Effector memory CD4-positive, alpha-beta T cell (primary cell): ENCODE results near the gene PXMP4.

Experiments used
- DNase-seq, 3 donors: peaks; one replicate each; pipeline ENCODE4 v3.0.0-alpha.2; 2020
- H3K27ac ChIP-seq: 2 replicates; pipeline ENCODE4 v1.7.0; 2013; ENCODE audit warnings: mild to moderate bottlenecking, low read length, moderate library complexity; ENCODE audit not compliant: insufficient read depth, poor library complexity, severe bottlenecking
- H3K27me3 ChIP-seq: replicated peaks from 2 replicates; pipeline ENCODE4 v1.7.0; 2013; ENCODE audit warnings: mild to moderate bottlenecking, low read length; ENCODE audit not compliant: insufficient read depth, control insufficient read depth, poor library complexity, severe bottlenecking
- H3K36me3 ChIP-seq: 2 replicates; pipeline ENCODE4 v1.7.0; 2013; ENCODE audit warnings: mild to moderate bottlenecking, low read length, moderate library complexity; ENCODE audit not compliant: control insufficient read depth, insufficient read depth
- H3K4me1 ChIP-seq: 2 replicates; pipeline ENCODE4 v1.7.0; 2013; ENCODE audit warnings: low read length, mild to moderate bottlenecking; ENCODE audit not compliant: control insufficient read depth, insufficient read depth, poor library complexity, severe bottlenecking
- H3K4me3 ChIP-seq: 2 replicates; pipeline ENCODE4 v1.7.0; 2013; ENCODE audit warnings: low read length, low read depth, mild to moderate bottlenecking; ENCODE audit not compliant: insufficient read depth, poor library complexity, severe bottlenecking
- H3K9me3 ChIP-seq: 2 replicates; pipeline ENCODE4 v1.7.0; 2013; ENCODE audit warnings: mild to moderate bottlenecking, low read length, moderate library complexity; ENCODE audit not compliant: control insufficient read depth

PXMP4 gene

GRCh38 chr20:33663161-33664084 is 56.7 kb downstream of the PXMP4 start:
- peak; percentile 65 to 77 (median 71) for DNase-seq
- H3K4me3 ChIP-seq, result peak overlapping the region; percentile 74
- peak overlapping the region; percentile 82 for H3K27ac ChIP-seq
- peaks cover 39% of the 10 kb centered on the region for H3K4me1 ChIP-seq
- H3K27me3 ChIP-seq, result no peaks in the 10 kb centered on the region
- no peaks in the 10 kb centered on the region for H3K9me3 ChIP-seq
- no peaks in the 10 kb centered on the region for H3K36me3 ChIP-seq

GRCh38 chr20:33662172-33662571 is 57.9 kb downstream of the PXMP4 start, which contains the start of gene C20orf144:
C20orf144 (plus strand) TSS chr20:33662327; CDS start chr20:33662346, 19 bp downstream.
- Histone ChIP-seq H3K36me3 (no peaks in the 10 kb centered on the region), H3K9me3 (no peaks in the 10 kb centered on the region), H3K27ac (peak within 1 kb of the TSS; percentile 82), H3K4me3 (peak within 1 kb of the TSS; percentile 74), H3K27me3 (no peaks in the 10 kb centered on the region), H3K4me1 (peaks cover 29% of the 10 kb centered on the region)
- no peak for DNase-seq

- H3K27ac ChIP-seq, result no peak overlapping the region
- no peaks in the 10 kb centered on the region for H3K9me3 ChIP-seq
- H3K27me3 ChIP-seq, result no peaks in the 10 kb centered on the region
- no peak overlapping the region for H3K4me3 ChIP-seq
- H3K36me3 ChIP-seq, result no peaks in the 10 kb centered on the region
- no peak for DNase-seq
- H3K4me1 ChIP-seq, result peaks cover 21% of the 10 kb centered on the region
Observed at GRCh38 chr20:33660685-33661058, 59.4 kb downstream of the PXMP4 start.

GRCh38 chr20:33660035-33660684 is 60.0 kb downstream of the PXMP4 start:
- Histone ChIP-seq H3K36me3 (no peaks in the 10 kb centered on the region), H3K9me3 (no peaks in the 10 kb centered on the region), H3K27ac (no peak overlapping the region), H3K4me1 (peaks cover 21% of the 10 kb centered on the region), H3K27me3 (no peaks in the 10 kb centered on the region), H3K4me3 (no peak overlapping the region)
- DNase-seq, result no peak

DNA sequence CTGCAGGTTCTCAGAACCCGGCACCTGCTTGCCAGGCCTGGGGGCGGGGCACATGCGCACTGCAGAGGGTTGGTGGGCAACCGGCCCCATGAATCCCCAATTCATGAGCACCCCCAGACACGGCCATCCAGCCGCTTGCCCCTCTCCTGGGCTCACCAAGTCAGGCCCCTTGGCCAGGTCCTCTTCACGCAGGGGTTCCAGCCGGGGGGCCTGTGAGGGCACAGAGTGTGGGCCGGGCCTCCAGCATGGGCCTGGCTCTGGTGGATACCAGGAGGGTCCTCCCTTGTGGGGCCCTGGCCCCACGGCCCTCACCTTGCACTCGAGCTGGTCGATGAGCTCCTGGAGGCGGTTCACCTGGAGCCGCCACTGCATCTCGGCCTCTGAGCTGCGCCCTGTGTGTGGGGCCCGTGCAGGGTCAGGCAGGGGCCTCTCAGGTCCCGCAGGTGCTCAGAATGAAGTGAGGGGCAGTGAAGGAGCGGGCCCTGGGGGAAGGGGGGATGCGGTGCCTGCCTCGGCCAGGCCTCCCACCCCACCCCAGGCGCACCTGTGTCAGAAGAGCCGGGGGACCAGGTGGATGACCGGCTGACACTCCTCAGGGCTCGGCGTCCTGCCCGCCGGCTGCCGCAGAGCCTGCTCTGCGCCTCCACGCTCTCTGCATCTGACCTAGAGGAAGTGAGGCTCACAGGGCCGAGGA is 60.6 kb downstream of the PXMP4 start:
- Histone ChIP-seq H3K9me3 (no peaks in the 10 kb centered on the region), H3K27ac (no peak overlapping the region), H3K4me3 (no peak overlapping the region), H3K4me1 (peaks cover 17% of the 10 kb centered on the region), H3K27me3 (no peaks in the 10 kb centered on the region), H3K36me3 (no peaks in the 10 kb centered on the region)
- DNase-seq, result no peak

DNA sequence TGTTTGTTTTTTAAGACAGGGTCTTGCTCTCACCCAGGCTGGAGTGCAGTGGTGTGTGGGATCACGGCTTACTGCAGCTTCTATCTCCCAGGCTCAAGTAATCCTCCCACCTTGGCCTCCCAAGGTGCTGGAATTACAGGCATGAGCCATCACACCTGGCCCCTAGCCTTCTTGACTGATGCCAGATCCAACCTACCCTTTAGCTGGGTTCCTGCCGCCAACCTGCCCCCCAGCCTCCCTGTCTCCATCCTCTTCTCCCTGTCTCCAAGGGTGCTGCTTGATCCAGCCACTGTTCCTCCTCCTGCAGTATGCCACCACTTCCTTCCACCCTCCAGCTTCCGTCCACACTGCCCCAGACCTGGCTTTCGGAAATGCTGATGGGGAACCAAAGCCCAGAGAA is 61.2 kb downstream of the PXMP4 start:
- Histone ChIP-seq H3K4me1 (peaks cover 12% of the 10 kb centered on the region), H3K27me3 (no peaks in the 10 kb centered on the region), H3K4me3 (no peak overlapping the region), H3K36me3 (no peaks in the 10 kb centered on the region), H3K27ac (no peak overlapping the region), H3K9me3 (no peaks in the 10 kb centered on the region)
- DNase-seq, result no peak

DNA sequence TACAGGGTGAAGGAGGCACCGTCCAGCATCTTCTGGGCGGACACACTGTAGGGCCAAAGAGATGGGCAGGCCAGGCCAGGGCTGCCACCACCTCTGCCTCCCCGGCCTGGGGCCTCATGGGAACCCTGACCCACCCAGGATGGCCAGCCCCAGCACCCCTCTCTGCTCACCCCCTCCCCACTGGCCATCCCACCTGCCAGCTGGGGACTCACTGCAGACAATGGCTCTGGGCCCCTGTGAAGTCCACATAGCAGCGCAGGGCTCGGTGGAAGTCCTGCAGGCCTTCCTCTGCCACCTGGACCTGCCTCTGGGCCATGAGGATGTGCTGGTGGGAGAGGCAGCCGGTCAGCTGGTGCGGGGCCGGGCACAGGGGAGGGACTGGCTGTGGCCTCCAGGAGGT is 61.6 kb downstream of the PXMP4 start:
- H3K36me3 ChIP-seq, result no peaks in the 10 kb centered on the region
- H3K27ac ChIP-seq, result no peak overlapping the region
- DNase-seq, result no peak
- H3K9me3 ChIP-seq, result no peaks in the 10 kb centered on the region
- H3K27me3 ChIP-seq, result no peaks in the 10 kb centered on the region
- H3K4me3 ChIP-seq, result no peak overlapping the region
- H3K4me1 ChIP-seq, result peaks cover 8% of the 10 kb centered on the region

DNA sequence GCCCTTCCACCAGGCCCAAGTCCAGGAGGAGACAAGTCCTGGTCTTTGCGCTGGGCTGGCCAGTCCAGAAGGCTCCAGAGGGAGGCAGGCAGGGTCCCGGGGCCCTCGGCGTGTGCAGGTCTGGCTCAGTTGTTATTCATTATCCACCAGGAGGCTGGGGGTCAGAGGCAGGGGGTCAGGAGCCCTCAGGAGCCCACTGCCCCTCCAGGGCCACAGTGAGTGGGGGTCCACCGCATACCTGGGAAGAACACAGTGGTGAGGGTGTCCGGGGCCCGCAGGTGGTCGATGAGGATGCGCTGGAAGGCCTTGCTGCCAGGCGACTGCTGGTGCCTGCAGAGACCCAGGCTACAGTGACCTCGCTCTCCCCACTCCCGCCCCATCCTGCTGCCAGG is 62.4 kb downstream of the PXMP4 start:
- Histone ChIP-seq H3K4me1 (peaks cover 1% of the 10 kb centered on the region), H3K9me3 (no peaks in the 10 kb centered on the region), H3K36me3 (no peaks in the 10 kb centered on the region), H3K27me3 (no peaks in the 10 kb centered on the region), H3K4me3 (no peak overlapping the region), H3K27ac (no peak overlapping the region)
- no peak for DNase-seq

DNA sequence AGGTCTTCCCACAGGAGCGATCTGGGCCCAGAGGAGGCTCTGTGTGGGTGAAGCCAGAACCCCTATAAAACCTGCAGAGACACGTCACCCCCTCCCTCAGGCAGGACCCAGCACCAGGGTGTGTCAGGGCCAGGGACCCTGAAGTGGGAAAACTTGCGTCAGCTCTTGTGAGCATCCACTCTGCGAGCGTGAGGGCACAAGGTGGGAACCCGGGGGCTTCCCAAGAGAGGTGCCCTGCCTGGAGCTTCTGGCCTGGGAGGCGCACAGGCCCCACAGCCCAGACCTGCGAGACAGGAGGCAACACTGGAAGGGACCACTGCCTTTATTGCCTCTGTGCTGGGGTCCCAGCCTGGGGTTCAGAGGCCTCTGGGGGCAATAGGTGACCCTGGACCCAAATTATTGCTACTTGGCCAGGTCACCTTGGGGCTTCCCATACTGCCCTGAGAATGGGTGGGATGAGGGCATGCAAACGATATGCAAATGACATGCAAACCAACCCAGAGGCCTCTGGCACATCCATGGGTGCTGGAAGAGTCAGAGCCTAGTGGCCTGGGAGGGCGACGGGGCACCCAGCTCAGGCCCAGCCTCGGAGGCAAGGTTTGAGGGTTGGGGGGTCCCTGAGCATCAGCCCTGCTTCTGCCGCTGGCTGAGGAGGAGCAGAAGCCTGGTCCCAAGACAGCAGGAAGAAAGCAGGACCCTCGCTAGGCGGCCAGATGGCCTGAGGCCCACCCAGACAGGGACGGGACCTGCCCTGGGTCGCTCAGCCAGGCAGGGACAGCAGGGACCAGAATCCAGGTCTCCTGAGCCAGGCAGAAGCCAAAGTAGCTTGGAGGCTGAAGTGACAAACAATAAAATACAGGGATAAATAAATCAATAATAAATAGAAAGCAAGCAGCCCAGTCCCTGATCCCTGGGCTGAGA is 63.1 kb downstream of the PXMP4 start:
- H3K9me3 ChIP-seq, result no peaks in the 10 kb centered on the region
- no peak overlapping the region for H3K4me3 ChIP-seq
- no peak for DNase-seq
- no peaks in the 10 kb centered on the region for H3K36me3 ChIP-seq
- no peaks in the 10 kb centered on the region for H3K4me1 ChIP-seq
- no peaks in the 10 kb centered on the region for H3K27me3 ChIP-seq
- H3K27ac ChIP-seq, result no peak overlapping the region
